Midbrain (tissue), 1 donor: Measurements from ENCODE around the gene LYST.
"Not testable (repeated sequence)": the region's sequence is repeated elsewhere in the genome, so short reads cannot be mapped to it uniquely, and the experiment has no call there.

Experiments
- DNase-seq: peaks from one replicate; lab custom pipeline; 2025; lab: John Stamatoyannopoulos, UW

LYST gene

GRCh38 chr1:235818632-235819136 is 48.0 kb downstream of the LYST start:
- DNase-seq, result no peak

GRCh38 chr1:235817101-235817728 is 49.5 kb downstream of the LYST start:
- no peak for DNase-seq

GRCh38 chr1:235809688-235810397 is 56.9 kb downstream of the LYST start:
- no peak for DNase-seq

GRCh38 chr1:235808223-235808622 is 58.5 kb downstream of the LYST start:
- DNase-seq, result no peak

- no peak for DNase-seq
These were observed 60.6 kb downstream of the LYST start for GRCh38 chr1:235806123-235806522.

- no peak for DNase-seq
These were observed 63.9 kb downstream of the LYST start for GRCh38 chr1:235802573-235803346.

- DNase-seq, result no peak
These were observed 67.4 kb downstream of the LYST start for GRCh38 chr1:235799264-235799663.

- DNase-seq, result no peak
These were observed 75.1 kb downstream of the LYST start for GRCh38 chr1:235791532-235792060.

- no peak for DNase-seq
These were observed 76.6 kb downstream of the LYST start for GRCh38 chr1:235790123-235790522.

GRCh38 chr1:235786227-235786898 is 80.3 kb downstream of the LYST start:
- not testable (repeated sequence) for DNase-seq

GRCh38 chr1:235784950-235785349 is 81.8 kb downstream of the LYST start:
- DNase-seq, result no peak

GRCh38 chr1:235783148-235783776 is 83.4 kb downstream of the LYST start:
- peak; percentile 19 for DNase-seq

- DNase-seq, result no peak
These were observed 84.1 kb downstream of the LYST start for GRCh38 chr1:235782601-235783000.

GRCh38 chr1:235781807-235782206 is 84.9 kb downstream of the LYST start:
- DNase-seq, result no peak

GRCh38 chr1:235779770-235780169 is 86.9 kb downstream of the LYST start:
- no peak for DNase-seq

GRCh38 chr1:235776396-235776795 is 90.3 kb downstream of the LYST start:
- DNase-seq, result no peak

GRCh38 chr1:235775246-235775860 is 91.4 kb downstream of the LYST start:
- no peak for DNase-seq

- DNase-seq, result no peak
These were observed 98.9 kb downstream of the LYST start for GRCh38 chr1:235767795-235768194.

- no peak for DNase-seq
These were observed 99.9 kb downstream of the LYST start for GRCh38 chr1:235766794-235767285.

GRCh38 chr1:235763962-235764361 is 102.7 kb downstream of the LYST start:
- no peak for DNase-seq

- no peak for DNase-seq
These were observed 107.4 kb downstream of the LYST start for GRCh38 chr1:235759336-235759735.
